B cell (primary cell): ENCODE results near the gene PCDHGA5.

ENCODE experiments used
- EZH2 ChIP-seq: IDR thresholded peaks from 2 replicates; pipeline ENCODE4 v1.6.1; 2012; ENCODE audit warnings: borderline replicate concordance, low read depth, mild to moderate bottlenecking, moderate library complexity, low read length; ENCODE audit not compliant: insufficient read depth, poor library complexity, severe bottlenecking
- TF ChIP-seq, protein P1 (sequence below): fragments of 200-600 bp; IDR thresholded peaks from one replicate; pipeline ENCODE4 v1.8.0; 2022; ENCODE audit warnings: antibody characterized with exemption, mild to moderate bottlenecking

DNA sequence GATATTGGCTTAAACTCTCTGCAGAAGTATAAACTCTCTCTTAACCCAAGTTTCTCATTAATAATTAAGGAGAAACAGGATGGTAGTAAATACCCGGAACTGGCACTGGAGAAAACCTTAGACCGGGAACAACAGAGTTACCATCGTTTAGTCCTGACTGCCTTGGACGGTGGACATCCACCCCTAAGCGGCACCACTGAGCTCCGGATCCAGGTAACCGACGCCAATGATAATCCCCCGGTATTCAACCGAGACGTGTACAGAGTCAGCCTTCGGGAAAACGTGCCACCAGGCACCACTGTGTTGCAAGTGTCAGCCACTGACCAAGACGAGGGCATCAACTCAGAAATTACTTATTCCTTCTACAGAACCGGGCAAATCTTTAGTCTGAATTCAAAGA is 34.6 kb downstream of the PCDHGA5 start:
- TF ChIP-seq, protein P1, sequence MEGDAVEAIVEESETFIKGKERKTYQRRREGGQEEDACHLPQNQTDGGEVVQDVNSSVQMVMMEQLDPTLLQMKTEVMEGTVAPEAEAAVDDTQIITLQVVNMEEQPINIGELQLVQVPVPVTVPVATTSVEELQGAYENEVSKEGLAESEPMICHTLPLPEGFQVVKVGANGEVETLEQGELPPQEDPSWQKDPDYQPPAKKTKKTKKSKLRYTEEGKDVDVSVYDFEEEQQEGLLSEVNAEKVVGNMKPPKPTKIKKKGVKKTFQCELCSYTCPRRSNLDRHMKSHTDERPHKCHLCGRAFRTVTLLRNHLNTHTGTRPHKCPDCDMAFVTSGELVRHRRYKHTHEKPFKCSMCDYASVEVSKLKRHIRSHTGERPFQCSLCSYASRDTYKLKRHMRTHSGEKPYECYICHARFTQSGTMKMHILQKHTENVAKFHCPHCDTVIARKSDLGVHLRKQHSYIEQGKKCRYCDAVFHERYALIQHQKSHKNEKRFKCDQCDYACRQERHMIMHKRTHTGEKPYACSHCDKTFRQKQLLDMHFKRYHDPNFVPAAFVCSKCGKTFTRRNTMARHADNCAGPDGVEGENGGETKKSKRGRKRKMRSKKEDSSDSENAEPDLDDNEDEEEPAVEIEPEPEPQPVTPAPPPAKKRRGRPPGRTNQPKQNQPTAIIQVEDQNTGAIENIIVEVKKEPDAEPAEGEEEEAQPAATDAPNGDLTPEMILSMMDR, result no peak
- no peak for TF ChIP-seq EZH2
